HTERT RPE-1 (cell line): ENCODE results near the gene BSCL2.
"Not testable (repeated sequence)": the region's sequence is repeated elsewhere in the genome, so short reads cannot be mapped to it uniquely, and the experiment has no call there.

Experiments
- in situ Hi-C: fragments of 300-500 bp; cut with MboI; formaldehyde crosslinking; loops from 4 replicates; pipeline ENCODE4 v1.14.3; 2020; ENCODE audit warnings: low sequenced_read_pairs

Gene BSCL2

DNA sequence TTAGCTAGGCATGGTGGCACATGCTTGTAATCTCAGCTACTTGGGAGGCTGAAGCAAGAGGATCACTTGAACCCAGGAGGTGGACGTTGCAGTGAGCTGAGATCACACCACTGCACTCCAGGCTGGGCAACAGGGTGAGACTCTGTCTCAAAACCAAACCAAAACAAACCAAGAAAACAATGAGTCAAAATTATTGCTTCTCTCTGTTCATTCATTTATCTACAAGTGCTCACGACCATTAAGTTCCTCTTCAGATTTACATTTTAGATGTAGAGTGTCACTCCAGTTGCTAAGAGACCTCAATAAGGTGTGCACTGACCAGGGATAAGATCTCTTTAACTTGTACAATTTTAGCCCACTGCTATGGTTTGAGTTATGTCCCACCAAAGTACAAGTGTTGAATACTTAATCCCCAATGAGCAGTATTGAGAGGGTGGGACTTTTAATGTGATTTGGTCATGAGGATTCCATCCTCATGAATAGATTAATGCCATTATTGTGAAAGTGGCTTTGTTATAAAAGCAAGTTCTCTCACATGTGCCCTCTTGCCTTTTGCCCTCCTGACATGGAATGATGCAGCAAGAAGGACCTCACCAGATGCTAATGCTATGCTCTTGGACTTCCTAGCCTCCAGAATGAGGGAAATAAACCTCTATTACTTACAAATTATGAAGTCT is 12.2 kb upstream of the BSCL2 start:
- in situ Hi-C loops, result no loop called here

DNA sequence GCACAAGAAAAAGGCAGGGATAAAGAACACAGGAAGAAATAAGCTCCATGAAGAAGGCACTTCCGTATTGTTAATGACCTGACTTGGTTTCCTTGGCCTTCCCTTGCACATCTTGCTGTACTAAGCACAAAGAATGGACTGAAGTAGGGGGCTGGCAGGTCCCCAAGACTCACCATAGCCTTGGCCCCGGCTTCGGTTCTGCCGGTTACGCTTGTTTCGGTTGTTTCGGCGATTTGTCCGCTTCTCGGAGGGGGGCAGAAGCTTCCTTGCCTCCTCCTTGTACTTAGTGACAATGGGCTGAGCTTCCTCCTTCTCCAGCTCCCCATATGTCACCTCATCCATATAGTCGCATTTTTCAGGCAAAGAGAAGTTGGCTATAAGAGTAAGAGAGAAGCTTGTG is 9.6 kb upstream of the BSCL2 start:
- in situ Hi-C loops, result no loop called here

- in situ Hi-C loops, result no loop called here
Observed at GRCh38 chr11:62716206-62716605, 9.0 kb upstream of the BSCL2 start.

DNA sequence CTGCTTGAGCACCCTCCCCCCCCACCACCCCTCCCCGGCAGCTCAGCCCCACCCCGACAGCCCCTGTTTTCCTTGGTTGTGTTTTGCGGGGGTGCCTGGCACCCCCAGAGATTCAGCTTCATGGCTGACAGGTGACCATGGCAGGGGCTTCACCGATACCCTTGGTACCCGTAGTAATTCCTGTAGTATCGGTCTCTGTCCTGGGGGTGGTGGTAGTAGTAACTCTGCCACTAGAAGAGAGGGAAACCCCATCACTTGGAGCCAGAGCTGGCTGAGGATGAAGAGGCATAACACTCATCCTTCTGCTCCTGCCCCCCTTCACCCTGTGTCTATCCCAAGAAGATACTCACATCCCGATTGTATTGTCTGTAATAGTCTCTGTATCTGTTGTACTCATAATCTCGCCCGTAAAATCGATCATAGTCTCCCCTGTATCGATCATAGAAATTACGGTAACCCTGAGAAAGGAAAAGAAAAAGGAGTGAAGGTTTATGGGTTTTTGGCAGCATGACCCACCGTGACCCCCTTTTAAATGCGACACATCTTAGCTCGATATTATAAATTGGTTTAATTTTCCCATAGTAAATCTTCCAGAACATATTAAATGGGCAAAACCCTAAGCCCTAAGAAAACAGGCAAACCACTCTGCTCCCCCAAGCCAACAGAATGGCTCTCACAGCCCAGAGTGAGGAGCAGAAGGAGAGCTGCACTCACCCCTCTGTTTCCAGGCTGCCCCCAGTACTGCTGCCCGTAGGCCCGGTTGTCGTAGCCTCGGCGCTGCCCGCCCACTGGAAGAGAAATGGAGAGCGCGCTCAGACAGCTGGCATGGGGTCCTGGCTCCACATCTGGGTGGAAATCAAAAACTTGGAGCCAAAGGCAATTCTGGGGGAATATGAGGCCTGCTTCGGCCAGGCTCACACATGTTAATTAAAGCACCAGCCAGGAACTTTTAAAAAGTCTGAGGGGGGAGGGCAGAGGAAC is 8.2 kb upstream of the BSCL2 start:
- in situ Hi-C loops, result no loop called here

- in situ Hi-C loops, result no loop called here
Observed at GRCh38 chr11:62713343-62713742, 6.1 kb upstream of the BSCL2 start.

- in situ Hi-C loops, result no loop called here
Observed at GRCh38 chr11:62712861-62713260, 5.6 kb upstream of the BSCL2 start.

GRCh38 chr11:62712276-62712812 is 5.1 kb upstream of the BSCL2 start:
- in situ Hi-C loops, result no loop called here

DNA sequence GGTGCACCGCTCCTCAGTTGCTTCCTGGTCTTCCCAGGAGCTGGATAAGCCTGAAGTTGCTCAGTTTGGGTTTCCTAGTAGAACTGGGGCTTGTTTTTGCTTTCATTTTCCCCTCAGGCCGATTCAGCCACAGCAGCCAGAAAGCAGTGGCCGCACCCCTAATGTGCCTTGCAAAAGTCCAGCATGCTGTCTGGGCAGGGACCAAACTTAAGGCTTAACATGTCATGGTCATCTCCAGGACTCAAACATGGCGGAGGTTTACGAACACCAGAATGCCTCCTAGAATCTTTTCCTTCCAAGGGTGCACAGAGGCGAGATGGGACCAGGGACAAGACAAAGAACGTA is 2.7 kb upstream of the BSCL2 start:
- in situ Hi-C loops, result no loop called here

DNA sequence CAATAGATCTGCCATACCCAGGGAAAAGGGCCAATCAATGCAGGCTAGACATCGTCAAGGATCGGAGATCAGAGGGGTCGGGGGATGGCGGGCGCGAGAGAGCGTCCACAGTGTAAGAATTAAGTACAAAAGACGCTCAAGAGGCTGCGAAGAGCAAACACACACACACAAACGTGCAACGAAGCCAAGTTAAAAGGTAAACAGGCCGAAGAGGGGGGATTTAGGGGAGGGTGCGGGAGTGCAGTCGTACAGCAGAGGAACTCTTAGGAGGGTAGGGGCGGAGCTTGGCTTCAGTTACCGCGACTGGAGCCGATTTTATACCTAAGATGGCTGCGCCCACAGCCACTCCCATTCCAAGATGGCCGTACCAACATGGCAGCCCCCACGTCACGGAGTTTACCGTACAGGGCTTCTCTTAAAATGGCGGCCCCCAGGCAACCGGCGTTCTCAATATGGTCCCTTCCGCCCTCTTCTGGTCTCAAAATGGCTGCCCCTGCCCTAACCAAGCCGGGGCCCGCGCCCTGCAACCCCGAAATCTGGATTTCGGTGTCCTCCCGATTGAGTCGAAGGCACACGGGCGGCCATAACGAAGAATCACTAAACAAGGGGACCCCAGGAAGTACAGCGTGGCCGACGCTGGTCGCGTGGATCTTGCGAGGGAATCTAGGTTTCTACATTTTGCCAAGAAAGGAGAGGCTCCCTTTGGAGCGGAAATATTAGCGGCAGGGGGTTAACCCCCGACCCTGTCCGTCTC is 2.2 kb upstream of the BSCL2 start:
- in situ Hi-C loops, result no loop called here

GRCh38 chr11:62708793-62709192 is 1.6 kb upstream of the BSCL2 start:
- in situ Hi-C loops, result no loop called here

DNA sequence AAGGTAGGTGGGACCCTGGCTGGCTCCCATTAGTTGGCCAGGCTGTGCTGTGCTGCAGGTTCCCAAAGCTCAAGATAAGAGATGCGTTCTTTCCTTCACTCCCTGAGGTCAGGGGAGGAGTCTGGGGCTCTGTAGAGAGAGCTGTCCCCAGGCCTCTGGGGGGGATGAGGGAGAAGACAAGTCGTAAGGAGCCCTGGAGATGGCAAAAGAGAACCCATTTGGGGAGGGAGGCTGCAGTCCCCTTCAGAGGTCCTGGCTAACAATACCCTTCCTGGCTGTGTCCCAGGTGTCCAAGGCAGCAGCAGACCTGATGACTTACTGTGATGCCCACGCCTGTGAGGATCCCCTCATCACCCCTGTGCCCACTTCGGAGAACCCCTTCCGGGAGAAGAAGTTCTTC is 1.2 kb upstream of the BSCL2 start:
- in situ Hi-C loops, result no loop called here

- in situ Hi-C loops, result no loop called here
Observed at GRCh38 chr11:62706850-62707247, 375 bp downstream of the BSCL2 start.

- in situ Hi-C loops, result no loop called here
Observed at GRCh38 chr11:62705880-62706849, 1.1 kb downstream of the BSCL2 start.

DNA sequence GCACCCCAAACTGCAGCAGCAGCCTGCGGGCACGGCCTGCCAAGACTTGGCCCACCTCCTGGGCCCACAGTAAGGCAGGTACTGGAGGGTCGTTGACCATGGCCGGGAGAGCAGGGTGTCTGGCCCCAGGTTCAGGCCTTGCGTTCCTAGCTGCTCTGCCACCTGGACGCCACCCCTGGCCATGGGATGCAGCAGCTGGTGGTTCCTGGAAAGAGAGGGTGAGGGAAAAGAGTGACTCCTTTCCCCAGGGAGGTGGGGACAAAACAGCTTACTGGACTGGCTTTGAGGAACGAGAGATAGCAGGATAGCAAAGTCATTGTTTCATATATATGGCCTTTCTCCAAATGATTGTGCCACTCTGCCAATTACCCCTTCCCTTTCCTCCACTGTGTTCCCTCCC is 1.8 kb downstream of the BSCL2 start:
- in situ Hi-C loops, result no loop called here

DNA sequence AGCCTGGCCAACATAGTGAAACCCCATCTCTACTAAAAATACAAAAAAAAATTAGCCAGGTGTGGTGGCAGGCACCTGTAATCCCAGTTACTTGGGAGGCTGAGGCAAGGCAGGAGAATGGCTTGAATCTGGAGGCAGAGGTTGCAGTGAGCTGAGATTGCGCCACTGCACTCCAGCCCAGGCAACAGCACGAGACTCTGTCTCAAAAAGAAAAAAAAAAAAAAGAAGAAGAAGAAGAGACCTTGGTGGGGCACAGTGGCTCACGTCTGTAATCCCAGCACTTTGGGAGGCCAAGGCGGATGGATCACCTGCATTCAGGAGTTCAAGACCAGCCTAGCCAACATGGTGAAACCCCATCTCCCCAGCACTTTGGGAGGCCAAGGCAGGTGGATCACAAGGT is 3.3 kb downstream of the BSCL2 start:
- in situ Hi-C loops, result not testable (repeated sequence)

DNA sequence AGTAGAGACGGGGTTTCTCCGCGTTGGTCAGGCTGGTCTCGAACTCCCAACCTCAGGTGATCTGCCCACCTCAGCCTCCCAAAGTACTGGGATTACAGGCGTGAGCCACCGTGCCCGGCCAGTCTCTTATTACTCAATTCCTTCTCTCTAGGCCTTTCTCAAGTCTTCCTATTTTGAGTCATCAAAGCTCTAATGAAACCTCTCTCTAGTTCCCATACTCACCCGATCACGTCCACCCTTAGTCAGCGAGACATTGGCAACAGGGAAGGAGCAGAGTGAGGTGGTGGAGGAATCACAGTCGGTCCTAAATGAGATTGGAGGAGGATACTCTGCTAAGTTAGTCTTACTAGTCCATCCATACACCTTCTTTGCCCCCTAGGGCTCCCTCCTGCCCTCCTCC is 5.0 kb downstream of the BSCL2 start:
- in situ Hi-C loops, result no loop called here

DNA sequence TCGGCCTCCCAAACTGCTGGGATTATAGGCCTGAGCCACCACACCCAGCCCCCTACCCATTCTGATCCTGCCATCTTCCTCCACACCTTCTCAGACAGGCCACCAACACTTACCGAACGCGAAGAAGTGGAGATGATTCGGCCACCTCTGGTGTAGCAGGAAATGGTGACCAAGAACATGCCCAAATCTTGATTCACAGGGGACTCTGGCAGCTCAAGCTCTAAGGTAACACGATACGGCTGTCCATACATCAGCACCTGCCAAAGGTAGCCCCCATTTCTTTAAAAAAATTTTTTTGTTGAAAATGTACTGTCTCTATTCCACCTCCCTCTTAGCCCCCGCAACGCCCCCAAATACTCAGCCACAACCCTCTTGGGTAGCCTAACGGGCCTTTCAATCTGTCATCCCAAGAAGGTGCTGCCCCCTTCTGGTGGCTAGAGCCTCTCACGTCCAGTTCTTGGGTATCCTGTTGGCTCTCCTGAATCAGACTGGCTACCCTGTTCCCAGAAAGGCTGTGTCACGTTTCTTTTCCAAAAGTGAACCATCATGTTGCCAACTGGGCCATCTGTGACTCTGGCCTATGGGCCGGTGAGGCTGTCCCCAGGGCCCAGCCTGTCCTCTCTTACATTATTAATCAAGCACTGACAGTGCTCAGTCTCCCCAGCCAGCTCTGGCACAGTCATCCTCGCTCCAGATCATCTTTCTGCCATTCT is 12.6 kb downstream of the BSCL2 start:
- in situ Hi-C loops, result no loop called here

DNA sequence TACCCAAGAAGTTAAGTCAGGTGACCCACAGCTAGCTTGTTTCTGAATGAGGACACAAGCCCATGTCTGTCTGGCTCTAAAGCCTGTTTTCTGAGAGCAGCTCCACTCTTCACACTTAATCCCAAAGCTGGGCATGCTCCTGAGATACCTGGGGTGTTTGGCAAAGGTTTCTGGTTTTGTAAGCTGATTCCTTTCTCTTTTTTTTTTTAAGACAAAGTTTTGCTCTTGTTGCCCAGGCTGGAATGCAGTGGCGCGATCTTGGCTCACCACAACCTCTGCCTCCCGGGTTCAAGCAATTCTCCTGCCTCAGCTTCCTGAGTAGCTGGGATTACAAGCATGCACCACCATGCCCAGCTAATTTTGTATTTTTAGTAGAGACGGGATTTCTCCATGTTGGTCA is 13.6 kb downstream of the BSCL2 start:
- in situ Hi-C loops, result not testable (repeated sequence)

DNA sequence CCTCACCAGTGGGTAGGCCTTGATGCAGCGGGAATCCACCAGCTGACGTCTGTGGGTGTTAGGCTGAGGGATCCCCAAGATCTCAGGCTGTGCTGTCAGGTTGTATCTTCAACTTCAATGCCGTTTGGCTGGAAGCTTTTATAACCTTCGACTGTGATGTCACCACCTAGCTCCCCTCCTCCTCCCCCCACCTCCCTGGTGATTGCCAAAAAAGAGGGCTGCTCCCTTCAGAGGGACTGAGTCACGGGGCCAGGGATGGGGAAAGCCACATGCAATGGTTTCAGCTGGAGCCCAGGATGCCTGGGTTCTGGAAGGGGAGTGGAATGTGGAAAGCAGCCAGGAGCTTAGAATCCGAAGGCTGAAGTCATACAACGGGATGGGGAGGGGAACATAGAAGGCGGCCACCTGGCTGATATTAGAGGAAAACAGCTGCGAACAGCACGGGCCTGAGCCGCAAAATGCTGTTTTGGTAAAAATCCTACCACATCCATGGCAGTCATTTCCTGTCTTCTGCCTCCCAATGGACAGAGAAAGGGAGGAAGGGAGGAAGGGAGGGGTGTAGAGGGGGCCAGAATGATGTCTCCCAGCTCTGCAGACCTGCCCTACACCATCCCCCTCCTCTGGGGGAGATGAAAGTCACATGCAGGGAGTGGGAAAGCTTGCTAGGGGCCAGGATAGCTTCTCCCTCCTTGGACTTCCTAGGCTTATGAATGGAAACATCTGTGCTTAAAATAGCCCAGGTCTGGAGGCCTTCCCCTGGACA is 17.6 kb downstream of the BSCL2 start, which contains the start of gene LRRN4CL:
Gene LRRN4CL (minus strand): TSS at position 110 of the 763 bp plus-strand sequence. CDS start 1,022 bp downstream, outside the sequence.
- in situ Hi-C loops, result no loop called here
